Gastroesophageal sphincter (tissue), 4 donors: ENCODE data around the gene GUCY1A2. TPM values are rescaled to one million over a fixed set of nuclear protein-coding genes. Genes with fewer than 3 reads are reported as not detected.

ENCODE experiments used
- ATAC-seq: fragments of 150-250 bp; one replicate; pipeline ENCODE4 v1.9.1; 2016; ENCODE audit warnings: mild to moderate bottlenecking, moderate library complexity
- H3K27ac ChIP-seq, 4 donors: fragments of 200-600 bp; sonication (generic) in 3 of 4; 1 replicate in 3 of 4; 2 replicates in 1 of 4; pipeline ENCODE4 v1.5.1; 2016 to 2019
- H3K27me3 ChIP-seq: fragments of 200-600 bp; sonication (generic); one replicate; pipeline ENCODE4 v1.5.1; 2019
- H3K36me3 ChIP-seq, 2 donors: fragments of 200-600 bp; sonication (generic); one replicate each; pipeline ENCODE4 v1.5.1; 2019; ENCODE audit warnings: control low read depth in 1 of 2
- H3K4me1 ChIP-seq, 3 donors: fragments of 200-600 bp; sonication (generic); 1 replicate in 2 of 3; 2 replicates in 1 of 3; pipeline ENCODE4 v1.5.1; 2016 to 2019; ENCODE audit warnings: control low read depth in 2 of 3
- H3K4me3 ChIP-seq, 2 donors: fragments of 200-600 bp; sonication (generic); one replicate each; pipeline ENCODE4 v1.5.1; 2019; ENCODE audit warnings: mild to moderate bottlenecking in 1 of 2, moderate library complexity in 1 of 2
- H3K9me3 ChIP-seq, 3 donors: fragments of 200-600 bp; sonication (generic); one replicate each; pipeline ENCODE4 v1.5.1; 2017 to 2019; ENCODE audit warnings: control low read depth in 2 of 3
- CTCF ChIP-seq, 4 experiments: fragments of 200-600 bp in 2 of 4; fragments of 450-650 bp in 2 of 4; sonication (generic) in 1 of 4; IDR thresholded peaks; one replicate each; pipeline ENCODE4 v1.5.1; 2017 to 2019; ENCODE audit warnings: antibody characterized with exemption in 4 of 4, mild to moderate bottlenecking in 2 of 4, moderate library complexity in 2 of 4
- EP300 ChIP-seq: sonication (generic); formaldehyde crosslinking; IDR thresholded peaks from one replicate; pipeline ENCODE4 v1.6.1; 2017; ENCODE audit warnings: antibody characterized with exemption, mild to moderate bottlenecking
- POLR2A ChIP-seq, 2 donors: fragments of 450-650 bp; IDR thresholded peaks; one replicate each; pipeline ENCODE4 v1.6.1; 2017; ENCODE audit warnings: antibody characterized with exemption in 2 of 2, mild to moderate bottlenecking in 2 of 2, moderate library complexity in 1 of 2
- POLR2AphosphoS5 ChIP-seq: sonication (generic); formaldehyde crosslinking; IDR thresholded peaks from one replicate; pipeline ENCODE4 v1.6.1; 2017; ENCODE audit warnings: antibody characterized with exemption
- WGBS, 2 donors: methylation state at CpG; one replicate each; pipeline ENCODE4 v1.1.5; 2018; ENCODE audit warnings: low coverage in 1 of 2; 5-methylcytosine and 5-hydroxymethylcytosine counted together
- total RNA-seq, 4 donors: library from RNA; depleted of rRNA; stranded (reverse); fragments of >200 nt; gene quantifications; one replicate each; pipeline ENCODE4 v1.1.0, GENCODE V29; 2016

GUCY1A2 gene
- total RNA-seq, 4 donors from 2014 or later = 1.5 to 10.3 (median 3.7) TPM

- WGBS, 2 donors = 51 to 55% methylated on average over 4 of the region's 4 CpGs
- Histone ChIP-seq H3K9me3 (no peaks in the 10 kb centered on the region), H3K36me3 (no peaks in the 10 kb centered on the region), H3K27ac (no peak overlapping the region), H3K27me3 (no peaks in the 10 kb centered on the region), H3K4me1 (no peaks in the 10 kb centered on the region), H3K4me3 (no peak overlapping the region)
- TF ChIP-seq CTCF (IDR thresholded peaks at IDR 0.05) (no peak), POLR2AphosphoS5 (no peak), EP300 (no peak), POLR2A (IDR thresholded peaks at IDR 0.05) (no peak)
- ATAC-seq = no peak
Measured at GRCh38 chr11:106983261-106983660, 35.0 kb downstream of the GUCY1A2 start.

- no peaks in the 10 kb centered on the region for H3K27me3 ChIP-seq
- H3K36me3 ChIP-seq = no peaks in the 10 kb centered on the region
- H3K9me3 ChIP-seq = no peaks in the 10 kb centered on the region
- no peak overlapping the region for H3K27ac ChIP-seq
- H3K4me1 ChIP-seq = peaks cover 0 to 4% (median 0%) of the 10 kb centered on the region in 3 donors
- no peak for ATAC-seq
- H3K4me3 ChIP-seq = no peak overlapping the region
- TF ChIP-seq POLR2A (IDR thresholded peaks at IDR 0.05) = no peak
- no peak for TF ChIP-seq POLR2AphosphoS5
- no peak for TF ChIP-seq CTCF (IDR thresholded peaks at IDR 0.05)
- no peak for TF ChIP-seq EP300
Measured at GRCh38 chr11:106974831-106975230, 43.4 kb downstream of the GUCY1A2 start.

GRCh38 chr11:106971864-106972263, 46.4 kb downstream of the GUCY1A2 start:
- Histone ChIP-seq H3K9me3 (no peaks in the 10 kb centered on the region), H3K27me3 (no peaks in the 10 kb centered on the region), H3K4me3 (no peak overlapping the region), H3K27ac (no peak overlapping the region), H3K36me3 (no peaks in the 10 kb centered on the region), H3K4me1 (peaks cover 0 to 4% (median 0%) of the 10 kb centered on the region in 3 donors)
- ATAC-seq = no peak
- TF ChIP-seq CTCF (IDR thresholded peaks at IDR 0.05) (no peak), POLR2AphosphoS5 (no peak), POLR2A (IDR thresholded peaks at IDR 0.05) (no peak), EP300 (no peak)

- TF ChIP-seq EP300 (no peak), CTCF (IDR thresholded peaks at IDR 0.05) (no peak), POLR2A (IDR thresholded peaks at IDR 0.05) (no peak), POLR2AphosphoS5 (no peak)
- WGBS, 2 donors = 89 to 92% methylated on average over 1 of the region's 1 CpG
- no peaks in the 10 kb centered on the region for H3K36me3 ChIP-seq
Measured at GRCh38 chr11:106969644-106970355, 48.5 kb downstream of the GUCY1A2 start.

GRCh38 chr11:106962995-106963394, 55.3 kb downstream of the GUCY1A2 start:
- no peak overlapping the region for H3K27ac ChIP-seq
- no peaks in the 10 kb centered on the region for H3K9me3 ChIP-seq
- 81 to 94% methylated on average over 2 of the region's 2 CpGs for WGBS, 2 donors
- TF ChIP-seq EP300 = no peak
- TF ChIP-seq POLR2A (IDR thresholded peaks at IDR 0.05) = no peak
- no peak for TF ChIP-seq POLR2AphosphoS5
- no peak for TF ChIP-seq CTCF (IDR thresholded peaks at IDR 0.05)
- ATAC-seq = no peak
- H3K4me1 ChIP-seq = no peaks in the 10 kb centered on the region
- H3K4me3 ChIP-seq = no peak overlapping the region
- no peaks in the 10 kb centered on the region for H3K36me3 ChIP-seq
- H3K27me3 ChIP-seq = no peaks in the 10 kb centered on the region

More at GRCh38 chr11:106969644-106970355, 48.5 kb downstream of the GUCY1A2 start:
- Histone ChIP-seq H3K9me3 (no peaks in the 10 kb centered on the region), H3K27me3 (no peaks in the 10 kb centered on the region), H3K27ac (no peak overlapping the region), H3K4me3 (no peak overlapping the region), H3K4me1 (no peaks in the 10 kb centered on the region)
- ATAC-seq = no peak
